HG02840 (cell line): ENCODE measurements around the gene HIVEP2.

Experiments used
- ATAC-seq: cut with Tn5 transposase; IDR thresholded peaks from one replicate; pipeline ENCODE4 v1.9.1; 2021; ENCODE audit warnings: mild to moderate bottlenecking, moderate library complexity, moderate number of reproducible peaks; ENCODE audit not compliant: unreplicated experiment, low FRiP score

Gene HIVEP2

DNA sequence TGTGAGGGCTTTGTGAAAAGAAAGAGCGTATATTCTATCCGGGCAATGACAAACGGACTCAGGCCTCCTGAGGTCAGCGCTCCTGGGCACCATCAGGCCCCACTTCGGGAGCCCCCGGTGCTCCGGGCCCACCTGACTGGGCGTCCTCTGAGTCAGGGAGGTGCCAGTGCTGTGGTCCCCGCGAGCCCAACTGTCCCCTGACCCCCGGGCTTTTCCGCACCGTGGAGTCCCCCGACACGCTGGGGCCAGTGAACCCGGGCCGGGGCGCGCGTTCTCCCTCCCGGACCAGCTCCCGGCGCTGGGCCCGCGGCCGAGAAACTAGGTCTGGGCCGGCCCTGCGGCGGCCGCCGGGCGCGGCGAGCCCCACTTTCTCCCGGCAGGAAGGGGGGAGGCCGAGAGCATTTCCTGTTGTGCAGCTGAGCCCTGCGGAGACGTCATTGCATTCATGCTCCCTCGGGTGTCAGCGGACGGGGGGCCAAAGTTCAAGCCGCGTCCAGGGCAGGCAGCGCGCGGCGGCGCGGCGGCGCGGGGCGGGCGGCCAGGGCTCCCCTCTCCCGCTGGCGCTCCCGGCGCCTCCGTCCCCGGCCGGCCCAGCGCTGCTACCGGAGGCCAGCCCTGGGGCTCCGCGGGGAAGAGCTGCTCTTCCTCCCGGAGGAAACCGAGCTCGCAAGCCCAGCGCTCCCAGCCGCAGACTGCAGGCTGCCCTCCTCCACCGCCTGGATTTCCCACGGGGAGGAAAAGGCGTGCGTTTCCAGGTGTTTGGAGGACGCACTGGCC, 18.3 kb downstream of the HIVEP2 start:
- ATAC-seq = peak; percentile 91

DNA sequence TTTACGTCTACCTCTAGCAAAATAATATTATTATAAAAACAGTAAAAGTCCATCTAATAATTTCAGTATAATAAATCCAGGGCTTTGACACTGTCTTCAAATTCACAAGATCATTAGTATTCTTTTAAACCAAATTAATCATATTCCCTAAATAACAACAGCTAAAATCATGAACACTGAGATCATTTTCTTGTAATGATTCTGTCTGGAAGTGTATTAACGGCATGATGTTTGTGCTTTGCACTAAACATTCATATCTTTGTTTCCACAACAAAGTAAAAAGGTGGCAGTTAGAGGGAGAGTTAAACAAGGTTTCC, 18.8 kb downstream of the HIVEP2 start:
- no peak for ATAC-seq

DNA sequence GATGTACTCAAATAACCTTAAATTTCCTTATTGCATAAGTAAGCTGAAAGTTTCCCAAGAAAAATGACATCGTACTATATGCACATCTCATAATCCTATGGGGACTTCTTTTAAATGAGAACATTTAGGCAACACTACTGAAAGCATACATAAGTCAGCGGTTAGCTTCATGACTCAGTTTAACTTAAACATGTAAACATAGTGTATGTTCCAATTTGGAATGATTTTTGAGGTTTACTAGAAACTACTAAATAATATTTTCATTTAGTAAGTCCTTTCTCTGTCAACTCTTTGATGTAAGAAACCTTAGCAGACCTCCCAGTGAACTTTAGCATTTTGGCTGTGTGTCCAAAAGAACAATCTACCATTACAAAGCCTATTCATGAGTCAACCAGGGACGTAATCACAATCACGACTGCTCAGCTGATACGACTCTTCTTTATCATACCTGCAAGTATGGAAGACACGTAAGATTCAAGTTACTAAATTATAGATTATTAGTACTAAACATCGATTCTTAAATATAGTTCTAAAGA, 19.3 kb downstream of the HIVEP2 start:
- no peak for ATAC-seq

DNA sequence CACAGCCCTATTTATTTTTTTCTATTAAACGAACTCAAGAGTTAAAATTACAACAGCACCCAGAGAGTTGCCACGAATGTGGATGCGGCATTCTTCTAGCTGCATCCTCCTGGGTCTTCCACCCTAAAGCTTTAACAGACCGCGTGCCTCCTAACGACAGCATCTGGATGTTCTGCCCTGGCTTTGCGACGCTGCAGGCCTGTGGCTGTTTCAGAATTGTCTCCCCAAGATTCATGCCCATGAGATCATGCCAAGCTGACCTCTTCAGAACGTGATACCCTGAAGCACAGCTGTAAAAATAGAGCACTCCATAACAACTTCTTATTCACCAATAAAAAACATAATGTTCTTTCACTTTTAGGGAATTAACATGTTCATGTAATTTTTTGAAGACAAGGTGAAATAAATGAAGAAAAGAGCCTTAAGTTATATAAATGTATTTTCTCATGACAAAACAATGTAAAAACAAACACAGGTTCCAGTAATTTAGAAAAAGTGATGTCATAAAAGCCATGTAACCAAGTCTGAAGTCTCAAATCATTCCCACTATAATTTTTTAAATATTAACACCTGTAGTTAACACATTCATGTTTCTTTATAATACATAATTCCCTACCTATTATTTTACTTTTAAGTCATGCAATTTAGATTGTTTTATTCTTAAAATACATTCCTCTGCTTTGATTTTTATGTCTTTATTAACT, 26.5 kb downstream of the HIVEP2 start:
- no peak for ATAC-seq

DNA sequence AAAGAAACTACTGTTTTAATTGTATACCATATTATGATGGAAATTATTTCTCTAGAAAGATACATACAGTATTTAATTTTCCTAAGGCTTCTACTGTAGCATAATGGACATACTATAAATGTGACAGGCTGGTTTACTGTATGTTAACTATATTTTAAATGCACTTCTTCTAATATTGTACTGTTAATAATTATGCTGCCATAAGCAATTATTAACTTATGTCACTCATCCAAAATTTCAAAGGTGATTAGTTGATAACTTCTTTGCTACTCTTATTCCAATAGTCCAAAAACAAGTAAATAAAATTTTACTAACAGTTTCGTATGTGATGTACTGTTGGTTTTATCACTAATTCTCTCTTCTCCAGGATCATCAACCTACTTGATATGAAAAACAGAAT, 28.1 kb downstream of the HIVEP2 start:
- no peak for ATAC-seq

DNA sequence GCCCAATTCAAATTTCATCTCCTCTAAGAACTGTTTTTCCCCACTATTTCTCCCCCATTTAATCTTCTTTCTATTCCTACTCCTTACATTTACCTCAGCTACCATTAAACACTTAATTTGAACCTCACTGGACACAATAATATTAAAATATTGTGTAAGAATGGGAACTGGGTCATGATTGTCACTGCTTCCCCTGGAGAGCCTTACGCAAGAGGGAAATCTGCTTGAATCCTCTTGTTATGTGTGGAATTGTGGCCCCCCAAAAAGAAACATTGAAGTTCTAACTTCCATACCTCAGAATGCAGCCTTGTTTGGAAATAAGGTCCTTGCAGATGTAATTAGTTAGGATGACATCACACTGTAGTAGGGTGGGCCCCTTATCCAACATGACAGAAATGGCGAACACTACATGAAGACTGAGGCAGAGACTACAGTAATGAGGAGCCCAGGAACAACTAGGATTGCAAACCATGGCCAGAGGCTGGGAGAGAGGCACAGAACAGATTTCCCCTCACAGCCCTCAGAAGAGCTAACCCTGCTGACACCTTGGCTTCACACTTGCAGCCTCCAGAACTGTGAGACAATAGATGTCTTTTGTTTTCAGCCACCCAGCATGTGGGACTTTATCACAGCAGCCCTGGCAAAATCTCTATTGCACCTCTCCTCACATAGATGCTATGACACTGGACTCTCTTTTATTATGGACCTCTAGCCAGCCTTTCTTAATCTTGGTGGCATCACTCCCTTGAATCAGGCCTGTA, 29.9 kb downstream of the HIVEP2 start:
- ATAC-seq = no peak

DNA sequence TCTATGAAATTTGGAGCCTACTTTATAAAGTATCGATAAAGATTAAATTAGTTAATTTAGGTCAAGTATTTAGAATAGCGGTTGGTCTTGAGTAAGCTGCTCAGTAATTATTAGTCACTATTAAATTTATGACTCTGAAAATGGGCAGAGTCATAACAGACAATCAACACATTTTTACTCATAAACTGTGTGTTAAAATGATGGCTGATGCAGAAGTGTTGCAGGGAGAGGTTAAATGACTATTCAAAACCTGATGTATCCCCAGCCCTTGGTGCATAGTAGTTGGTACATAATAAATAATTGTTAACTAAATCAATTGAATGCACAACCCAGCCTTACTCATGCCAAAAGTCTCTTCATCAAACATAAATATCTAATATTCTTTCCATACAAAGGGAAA, 30.6 kb downstream of the HIVEP2 start:
- ATAC-seq = no peak

DNA sequence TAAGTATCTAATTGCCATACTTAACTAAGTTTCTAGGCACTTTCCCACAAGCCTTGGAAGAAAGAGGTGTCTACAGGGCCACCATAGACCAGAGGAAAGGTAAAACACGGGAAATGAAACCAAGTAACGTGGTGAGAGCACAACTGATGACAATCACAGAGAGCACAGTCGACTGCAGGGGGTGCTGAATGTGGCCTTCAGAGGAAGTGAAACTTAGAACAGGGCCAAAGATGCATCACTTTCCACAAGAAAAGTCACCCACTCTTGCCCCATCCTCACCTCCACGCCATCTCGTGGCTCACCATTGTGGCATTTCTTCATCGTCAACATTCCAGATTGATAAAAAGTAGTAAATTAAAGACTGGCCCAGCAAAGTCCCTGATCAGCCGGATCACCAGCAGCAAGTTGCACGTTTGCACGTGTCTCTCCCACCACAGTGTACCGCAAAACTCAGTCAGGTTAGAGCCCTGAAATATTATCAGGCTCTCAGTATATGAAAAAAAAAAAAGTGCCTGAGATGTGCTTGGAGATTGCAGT, 31.4 kb downstream of the HIVEP2 start:
- peak; percentile 89 for ATAC-seq

DNA sequence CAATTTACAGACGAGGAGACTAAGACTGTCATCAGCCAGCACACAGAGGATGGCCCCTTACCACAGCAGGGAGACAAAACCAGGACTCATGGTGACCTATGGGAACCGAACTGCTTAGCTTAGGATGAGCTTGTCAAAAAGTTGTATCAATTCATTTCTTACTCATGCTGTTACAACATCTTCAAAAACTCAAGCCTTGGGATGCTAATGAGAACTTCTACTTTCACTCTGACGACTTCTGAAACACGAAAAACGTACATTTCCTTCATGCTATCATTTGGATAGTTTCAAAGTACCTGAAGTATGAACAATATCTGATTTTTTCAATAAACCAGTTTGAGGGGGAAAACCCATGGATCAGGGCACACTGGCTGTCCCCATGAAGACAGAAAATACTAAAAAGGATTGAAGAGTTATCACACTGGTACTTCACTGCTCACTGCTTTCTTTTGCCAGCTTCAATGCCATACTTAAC, 31.9 kb downstream of the HIVEP2 start:
- peak; percentile 81 for ATAC-seq

DNA sequence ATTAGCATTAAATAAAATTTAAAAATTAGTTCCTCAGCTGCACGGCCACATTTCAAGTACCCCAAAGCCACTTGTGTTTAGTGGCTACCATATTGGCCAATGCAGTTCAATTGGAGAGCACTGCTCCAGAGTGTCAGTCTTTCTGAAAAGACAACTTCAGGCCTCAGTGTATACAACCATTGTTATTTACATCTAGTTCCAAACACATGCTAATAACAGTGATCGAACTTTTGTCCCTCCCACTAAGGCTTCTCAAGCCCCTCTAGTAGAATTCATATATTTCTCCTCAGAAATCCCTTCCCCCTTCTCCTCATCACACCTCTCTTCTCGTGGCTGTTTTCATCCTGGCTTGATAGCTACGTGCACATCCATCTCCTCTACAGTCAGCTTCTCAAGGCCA, 32.9 kb downstream of the HIVEP2 start:
- ATAC-seq = no peak

DNA sequence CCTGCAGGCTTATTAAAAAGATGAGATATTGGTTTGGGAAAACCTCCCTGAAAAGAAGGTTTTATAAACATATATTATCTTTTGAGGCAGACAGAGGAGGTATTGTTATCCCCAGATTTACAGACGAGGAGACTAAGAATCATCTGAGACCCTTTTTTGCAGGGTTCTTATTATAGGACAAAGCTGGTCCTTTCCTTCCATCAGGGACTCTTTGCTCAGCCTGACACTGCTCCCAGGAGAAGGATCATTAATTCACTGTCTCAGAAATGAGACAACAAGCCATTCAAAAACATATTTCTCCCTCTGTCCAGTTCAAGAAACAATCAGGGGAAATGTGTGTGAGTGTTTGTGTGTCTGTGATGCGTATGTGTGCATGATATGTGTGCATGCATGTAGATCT, 33.5 kb downstream of the HIVEP2 start:
- no peak for ATAC-seq

DNA sequence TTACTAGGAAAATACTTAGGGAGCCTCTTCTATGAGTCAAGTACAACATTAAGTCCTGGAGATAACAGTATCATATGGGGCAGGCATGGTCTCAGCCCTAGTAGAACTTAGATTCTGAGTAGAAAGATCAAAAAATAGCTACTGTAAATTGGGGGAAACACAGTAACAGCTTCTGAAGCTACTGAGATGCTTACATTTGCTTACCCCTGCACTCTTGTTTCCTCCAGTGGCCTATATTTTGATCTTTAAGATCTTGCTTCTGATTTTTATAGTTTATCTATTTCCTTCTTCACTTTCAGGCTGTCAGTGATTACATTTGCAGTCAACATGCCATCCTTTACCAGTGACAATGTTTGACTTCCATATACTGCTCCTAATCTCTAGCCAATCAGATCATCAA, 35.3 kb downstream of the HIVEP2 start:
- ATAC-seq = no peak

DNA sequence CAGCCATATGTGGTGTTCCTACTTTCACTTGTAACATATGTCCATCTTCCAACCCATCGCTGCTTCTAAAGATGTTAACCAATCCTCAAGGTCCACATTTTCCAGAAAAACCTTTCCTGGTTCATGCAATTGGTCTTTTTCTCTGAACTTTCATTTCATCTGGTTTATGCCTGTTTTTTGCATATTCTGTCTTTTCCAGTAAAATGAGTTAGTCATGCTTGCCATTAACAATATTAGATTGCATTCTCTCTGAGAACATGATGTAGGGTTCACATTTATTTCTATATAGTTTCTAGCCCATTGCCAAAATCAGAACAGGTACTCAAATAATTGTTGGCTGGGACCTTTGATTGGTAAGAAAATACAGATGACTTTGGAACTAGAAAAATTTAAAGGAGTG, 36.7 kb downstream of the HIVEP2 start:
- no peak for ATAC-seq

DNA sequence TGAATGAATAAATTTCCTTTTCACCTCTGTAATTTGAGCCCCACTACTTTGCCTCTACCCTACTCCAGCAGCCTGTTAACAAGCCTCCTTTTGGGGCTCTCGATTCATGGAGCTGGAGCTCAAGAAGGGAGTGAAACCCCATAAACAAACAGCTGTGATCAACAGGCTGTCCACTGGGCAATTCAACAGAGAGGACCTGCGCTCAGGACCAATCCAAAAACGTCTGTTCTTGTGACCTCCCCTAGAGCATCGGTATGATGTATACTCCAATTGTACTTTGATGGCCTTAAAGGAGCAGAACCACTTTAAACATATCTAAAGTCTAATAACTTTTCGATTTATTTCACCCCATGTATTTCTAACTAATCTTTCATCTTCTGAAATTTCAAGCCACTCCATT, 37.4 kb downstream of the HIVEP2 start:
- peak; percentile 19 for ATAC-seq

DNA sequence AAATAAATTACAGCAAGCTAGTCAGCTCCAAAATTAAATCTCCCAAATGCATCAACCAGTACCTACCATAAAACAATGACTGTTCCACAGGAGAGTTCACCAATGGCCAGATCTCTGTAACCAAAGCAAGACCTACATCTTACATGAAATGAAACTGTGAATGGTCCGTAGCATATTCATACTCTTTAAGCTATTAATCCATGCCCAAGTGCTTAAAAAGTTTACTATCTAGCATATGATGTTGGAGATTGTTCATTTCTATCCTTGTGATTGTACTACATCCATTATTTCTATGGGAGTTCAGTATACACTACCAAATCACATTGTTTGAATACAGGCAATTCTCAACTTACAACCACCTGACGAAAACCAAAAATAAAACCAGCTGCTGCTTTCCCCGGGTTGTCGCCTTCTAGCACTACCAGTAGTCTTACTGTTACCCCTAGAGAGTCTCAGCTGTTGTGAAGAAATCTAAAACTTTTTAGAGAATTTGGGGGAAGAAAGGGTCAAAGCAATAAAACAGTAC, 38.0 kb downstream of the HIVEP2 start:
- peak; percentile 72 for ATAC-seq

DNA sequence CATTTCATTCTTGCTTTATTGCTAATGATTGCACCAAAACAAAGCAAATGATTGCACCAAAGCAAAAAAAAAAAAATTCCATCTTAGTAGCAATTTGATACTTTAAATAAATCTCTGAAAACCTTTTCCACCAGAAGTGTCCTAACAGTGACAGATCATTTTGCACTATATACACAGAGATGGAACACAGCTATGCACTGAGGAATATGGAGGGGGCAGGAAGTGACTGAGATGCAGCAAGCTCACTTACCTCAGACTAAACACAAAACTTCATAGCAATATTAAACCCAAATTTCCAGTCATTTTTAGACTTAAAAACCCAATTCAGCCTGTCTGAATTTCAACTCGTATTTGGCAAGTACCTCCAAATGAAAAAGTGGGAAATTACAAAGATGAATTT, 41.2 kb downstream of the HIVEP2 start:
- no peak for ATAC-seq

DNA sequence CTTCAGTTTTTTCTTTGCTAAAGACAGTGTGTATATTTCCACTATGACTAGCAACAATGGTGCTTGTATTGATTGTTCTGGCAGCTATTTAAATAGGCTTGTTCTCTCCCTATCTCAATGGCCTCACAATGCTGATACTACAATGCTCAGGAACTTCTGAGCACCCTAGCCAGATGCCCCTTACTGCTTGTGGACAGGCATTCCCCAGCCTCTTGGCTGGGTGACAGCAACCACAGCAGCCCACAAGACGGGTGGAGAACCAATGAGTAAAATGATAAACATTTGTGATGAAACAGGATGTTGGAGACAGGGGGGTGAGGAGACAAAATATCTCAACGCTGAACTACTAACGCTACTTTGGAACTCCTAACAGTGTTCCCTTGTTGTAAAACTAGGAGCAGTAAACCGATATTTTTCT, 42.3 kb downstream of the HIVEP2 start:
- ATAC-seq = peak; percentile 43

DNA sequence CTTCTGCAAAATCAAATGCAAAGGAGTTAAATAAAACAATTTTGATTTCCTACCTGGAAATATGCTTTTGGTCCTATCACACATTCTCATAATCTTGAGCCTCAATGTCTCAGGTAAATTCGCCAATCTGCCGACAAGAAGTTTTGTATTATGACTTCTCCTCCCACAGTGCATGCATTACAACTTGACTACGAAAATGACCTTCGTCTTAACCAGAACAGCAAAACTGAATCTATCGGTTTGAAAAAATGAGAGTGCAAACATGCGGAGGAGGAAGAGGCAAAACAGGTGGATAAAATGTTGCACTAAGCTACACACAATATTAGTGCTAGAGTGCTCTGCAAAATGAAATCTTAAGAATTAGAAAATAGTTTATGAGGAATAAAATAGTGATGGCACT, 43.4 kb downstream of the HIVEP2 start:
- no peak for ATAC-seq

DNA sequence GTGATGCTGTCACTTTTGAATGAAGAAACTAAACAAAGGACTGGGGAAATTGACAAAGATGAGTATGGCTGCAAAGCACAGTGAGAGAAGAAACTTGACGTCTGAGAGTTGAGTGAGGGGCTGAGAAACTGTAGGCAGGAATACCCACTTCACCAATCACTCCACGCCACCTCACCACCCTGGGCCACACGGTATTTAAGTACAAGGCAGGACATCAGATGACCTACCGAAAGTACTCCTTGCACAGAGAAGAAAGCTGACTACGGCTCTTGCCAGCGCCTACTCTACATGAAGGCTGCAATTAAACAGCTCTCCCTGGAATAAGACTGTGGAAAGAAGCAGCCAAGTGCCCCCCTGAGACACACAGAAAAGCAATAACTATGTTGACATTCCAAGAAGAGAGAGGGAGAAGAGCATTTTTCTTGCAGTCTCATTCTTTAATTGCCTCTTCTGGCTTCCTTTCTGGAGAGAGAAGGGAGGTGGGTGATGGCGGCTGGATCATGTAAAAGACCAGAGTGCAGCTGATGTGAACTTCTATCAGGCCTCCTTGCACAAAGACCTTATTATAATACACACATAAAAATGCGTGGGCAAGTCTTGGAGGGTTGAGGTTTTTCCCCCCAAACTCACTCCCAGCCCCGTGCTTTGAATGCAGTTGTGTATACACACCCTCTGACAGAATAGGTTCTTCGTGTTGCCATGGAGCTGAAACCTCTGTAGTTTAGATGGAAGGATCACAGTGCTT, 44.6 kb downstream of the HIVEP2 start:
- ATAC-seq = no peak
